Measurements from ENCODE around the gene SRF.

- TF ChIP-seq, protein P1, sequence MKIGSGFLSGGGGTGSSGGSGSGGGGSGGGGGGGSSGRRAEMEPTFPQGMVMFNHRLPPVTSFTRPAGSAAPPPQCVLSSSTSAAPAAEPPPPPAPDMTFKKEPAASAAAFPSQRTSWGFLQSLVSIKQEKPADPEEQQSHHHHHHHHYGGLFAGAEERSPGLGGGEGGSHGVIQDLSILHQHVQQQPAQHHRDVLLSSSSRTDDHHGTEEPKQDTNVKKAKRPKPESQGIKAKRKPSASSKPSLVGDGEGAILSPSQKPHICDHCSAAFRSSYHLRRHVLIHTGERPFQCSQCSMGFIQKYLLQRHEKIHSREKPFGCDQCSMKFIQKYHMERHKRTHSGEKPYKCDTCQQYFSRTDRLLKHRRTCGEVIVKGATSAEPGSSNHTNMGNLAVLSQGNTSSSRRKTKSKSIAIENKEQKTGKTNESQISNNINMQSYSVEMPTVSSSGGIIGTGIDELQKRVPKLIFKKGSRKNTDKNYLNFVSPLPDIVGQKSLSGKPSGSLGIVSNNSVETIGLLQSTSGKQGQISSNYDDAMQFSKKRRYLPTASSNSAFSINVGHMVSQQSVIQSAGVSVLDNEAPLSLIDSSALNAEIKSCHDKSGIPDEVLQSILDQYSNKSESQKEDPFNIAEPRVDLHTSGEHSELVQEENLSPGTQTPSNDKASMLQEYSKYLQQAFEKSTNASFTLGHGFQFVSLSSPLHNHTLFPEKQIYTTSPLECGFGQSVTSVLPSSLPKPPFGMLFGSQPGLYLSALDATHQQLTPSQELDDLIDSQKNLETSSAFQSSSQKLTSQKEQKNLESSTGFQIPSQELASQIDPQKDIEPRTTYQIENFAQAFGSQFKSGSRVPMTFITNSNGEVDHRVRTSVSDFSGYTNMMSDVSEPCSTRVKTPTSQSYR (CRISPR knock-in tag; IDR thresholded peaks at IDR 0.05), result no peak
- TF ChIP-seq ATF2 (CRISPR knock-in tag; IDR thresholded peaks at IDR 0.05; ENCODE audit: borderline replicate concordance, low read depth), result no peak
Measured at GRCh38 chr6:43146261-43146660, 24.8 kb upstream of the SRF start.

Measured in WTC11 (cell line).